B cell (primary cell): ENCODE measurements around the gene KLHL26. TPM values are rescaled to one million over a fixed set of nuclear protein-coding genes. Genes with fewer than 3 reads are reported as not detected.
A peak's percentile ranks its signal among the peaks of the same experiment; 100 is the strongest.

ENCODE experiments used
- ATAC-seq: fragments of 200-7000 bp; cut with Tn5 transposase; one replicate; pipeline ENCODE4 v1.10.0; 2021; ENCODE audit warnings: low read depth, mild to moderate bottlenecking, moderate number of reproducible peaks, moderate library complexity
- CTCF ChIA-PET: fragments of 350-600 bp; sonication (Branson Sonifier 250); formaldehyde crosslinking; loops from one replicate; lab custom pipeline; 2021; ENCODE audit warnings: antibody characterized with exemption, inconsistent platforms; lab: Charles Lee
- POLR2A ChIA-PET: fragments of 350-600 bp; sonication (Branson Sonifier 250); formaldehyde crosslinking; loops from one replicate; lab custom pipeline; 2021; ENCODE audit warnings: antibody characterized with exemption; lab: Charles Lee
- DNase-seq: peaks from one replicate; pipeline ENCODE4 v3.0.0; 2013
- H2AFZ ChIP-seq: 2 replicates; pipeline ENCODE4 v1.6.1; 2012; ENCODE audit warnings: mild to moderate bottlenecking, low read depth, low read length; ENCODE audit not compliant: insufficient read depth, poor library complexity, severe bottlenecking
- H3K27ac ChIP-seq, 2 donors: 1 replicate in 1 of 2; 2 replicates in 1 of 2; pipeline ENCODE4 v1.5.1; 2012 to 2013; ENCODE audit warnings: low read length in 2 of 2, mild to moderate bottlenecking in 2 of 2, moderate library complexity in 1 of 2
- H3K27me3 ChIP-seq, 4 experiments: fragments of 200-600 bp in 1 of 4; sonication (generic) in 1 of 4; replicated peaks in 1 of 4; 1 replicate in 2 of 4; 2 replicates in 2 of 4; pipeline versions ENCODE4 v1.6.1 to v1.7.0; 2013 to 2016; ENCODE audit warnings: low read length in 3 of 4, mild to moderate bottlenecking in 2 of 4, mixed read lengths in 1 of 4, moderate library complexity in 1 of 4; ENCODE audit not compliant: insufficient read depth in 4 of 4, control insufficient read depth in 3 of 4; ENCODE audit errors: control extremely low read depth in 1 of 4
- H3K36me3 ChIP-seq, 2 experiments: replicated peaks in 1 of 2; 1 replicate in 1 of 2; 2 replicates in 1 of 2; pipeline versions ENCODE4 v1.6.1 to v1.7.1; 2013; ENCODE audit warnings: low read length in 1 of 2; ENCODE audit not compliant: insufficient read depth in 2 of 2, control insufficient read depth in 1 of 2; ENCODE audit errors: control extremely low read depth in 1 of 2, extremely low read depth in 1 of 2
- H3K4me1 ChIP-seq, 2 donors: fragments of 200-600 bp in 1 of 2; sonication (generic) in 1 of 2; 1 replicate in 1 of 2; 2 replicates in 1 of 2; pipeline versions ENCODE4 v1.5.1 to v1.6.1; 2013 to 2017; ENCODE audit warnings: low read length in 2 of 2; ENCODE audit not compliant: control insufficient read depth in 2 of 2, insufficient read depth in 2 of 2
- H3K4me2 ChIP-seq: replicated peaks from 2 replicates; pipeline ENCODE3; 2012; ENCODE audit warnings: mild to moderate bottlenecking, low read depth, low read length; ENCODE audit not compliant: poor library complexity, severe bottlenecking
- H3K4me3 ChIP-seq, 5 experiments: fragments of 200-600 bp in 1 of 5; sonication (generic) in 1 of 5; 1 replicate in 3 of 5; 2 replicates in 2 of 5; pipeline versions ENCODE4 v1.5.1 to v1.7.0; 2011 to 2016; ENCODE audit warnings: low read length in 4 of 5, mild to moderate bottlenecking in 4 of 5, low read depth in 2 of 5, control low read depth in 1 of 5, moderate library complexity in 1 of 5; ENCODE audit not compliant: insufficient read depth in 1 of 5; ENCODE audit errors: control extremely low read depth in 1 of 5, extremely low read depth in 1 of 5
- H3K79me2 ChIP-seq: fragments of 200-600 bp; sonication (generic); one replicate; pipeline ENCODE4 v1.6.0; 2016; ENCODE audit warnings: low read length; ENCODE audit not compliant: control insufficient read depth, insufficient read depth
- H3K9ac ChIP-seq: fragments of 200-600 bp; sonication (generic); 2 replicates; pipeline ENCODE4 v1.6.1; 2017; ENCODE audit warnings: mild to moderate bottlenecking, low read length, moderate library complexity
- H3K9me3 ChIP-seq, 3 donors: one replicate each; pipeline versions ENCODE4 v1.6.1 to v1.7.1; 2013; ENCODE audit warnings: low read length in 2 of 3; ENCODE audit not compliant: control insufficient read depth in 2 of 3, insufficient read depth in 1 of 3; ENCODE audit errors: control extremely low read depth in 1 of 3
- H4K20me1 ChIP-seq: 2 replicates; pipeline ENCODE4 v1.6.0; 2012; ENCODE audit warnings: mild to moderate bottlenecking, low read length; ENCODE audit not compliant: insufficient read depth, control insufficient read depth, poor library complexity, severe bottlenecking
- H3K27ac Mint-ChIP-seq: one replicate; pipeline ENCODE4 v1.8.0; 2021; ENCODE audit warnings: mixed read lengths
- H3K27me3 Mint-ChIP-seq: one replicate; pipeline ENCODE4 v1.8.0; 2021; ENCODE audit warnings: mixed read lengths
- H3K4me1 Mint-ChIP-seq: one replicate; pipeline ENCODE4 v1.8.0; 2021; ENCODE audit warnings: mixed read lengths
- H3K4me3 Mint-ChIP-seq: one replicate; pipeline ENCODE4 v1.8.0; 2021; ENCODE audit warnings: mixed read lengths
- H3K9me3 Mint-ChIP-seq: one replicate; pipeline ENCODE4 v1.8.0; 2022; ENCODE audit warnings: mixed read lengths; ENCODE audit not compliant: insufficient read depth
- CTCF ChIP-seq: fragments of 200-600 bp; IDR thresholded peaks from one replicate; pipeline ENCODE4 v1.8.0; 2022; ENCODE audit warnings: antibody characterized with exemption, mild to moderate bottlenecking
- EZH2 ChIP-seq: IDR thresholded peaks from 2 replicates; pipeline ENCODE4 v1.6.1; 2012; ENCODE audit warnings: borderline replicate concordance, low read depth, mild to moderate bottlenecking, moderate library complexity, low read length; ENCODE audit not compliant: insufficient read depth, poor library complexity, severe bottlenecking
- WGBS: methylation state at CpG from one replicate; pipeline ENCODE4 v1.1.5; 2013; ENCODE audit warnings: missing lambda C conversion rate; ENCODE audit not compliant: insufficient coverage; 5-methylcytosine and 5-hydroxymethylcytosine counted together
- intact Hi-C: fragments of 100-400 bp; cut with micrococcal nuclease; formaldehyde crosslinking; loops from one replicate; pipeline ENCODE4 v1.10.0; 2022
- polyA plus RNA-seq: library from polyadenylated mRNA; depleted of rRNA; stranded (reverse); fragments of >200 nt; gene quantifications from 2 replicates; pipeline ENCODE4 v1.2.3, GENCODE V29; 2012
- total RNA-seq, 2 donors: library from RNA; stranded (reverse); fragments of 120-200 nt in 1 of 2; gene quantifications; 1 replicate in 1 of 2; 2 replicates in 1 of 2; pipeline versions ENCODE4 v1.2.3 to v1.2.4, GENCODE V29; 2013 to 2022

The KLHL26 gene
- total and polyA plus RNA-seq, 2 donors (not counting 1 experiment from before 2014, with no cell fraction given): 5.0 to 14.6 TPM

DNA sequence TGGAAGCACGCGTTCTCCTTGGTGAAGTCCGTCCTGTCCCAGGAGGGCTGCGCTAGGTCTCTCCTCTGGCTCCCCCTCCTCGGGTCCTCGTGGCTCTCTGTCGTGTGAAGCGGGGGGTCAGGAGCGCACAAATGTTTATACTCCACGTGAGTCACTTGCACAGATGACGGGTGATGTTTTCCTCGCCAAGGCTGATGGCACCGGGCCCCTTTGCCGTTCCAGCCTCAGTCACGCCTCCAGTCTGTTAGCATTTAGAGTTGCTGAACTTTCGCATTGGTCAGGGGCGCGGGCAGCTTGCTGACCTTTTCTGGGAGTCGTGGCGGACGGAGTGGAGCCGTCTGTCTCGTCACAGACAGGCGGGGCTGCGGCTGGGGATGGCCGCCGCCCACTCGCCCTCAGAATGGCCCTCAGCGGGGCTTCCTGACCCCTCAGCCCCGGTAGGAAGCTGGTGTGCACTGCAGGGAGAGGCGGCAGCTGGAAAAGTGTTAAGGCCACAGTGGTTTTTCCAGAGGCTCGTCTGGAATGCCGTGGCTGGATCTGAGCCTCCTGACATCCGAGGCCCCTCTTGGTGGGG is 13.7 kb downstream of the KLHL26 start:
- Mint-ChIP-seq H3K9me3 (no peaks in the 10 kb centered on the region), H3K27ac (no peak overlapping the region), H3K4me1 (peaks cover 25% of the 10 kb centered on the region), H3K27me3 (no peaks in the 10 kb centered on the region), H3K4me3 (peak overlapping the region; percentile 86)
- ChIA-PET POLR2A (no interaction called here), CTCF (no interaction called here)
- Histone ChIP-seq H3K27me3 (no peaks in the 10 kb centered on the region), H3K27ac (no peak overlapping the region), H3K4me2 (peak overlapping the region; percentile 85), H4K20me1 (peaks cover 55% of the 10 kb centered on the region), H3K79me2 (peaks cover 49% of the 10 kb centered on the region), H3K9me3 (no peaks in the 10 kb centered on the region), H3K4me1 (peaks cover 19 to 22% of the 10 kb centered on the region in 2 donors), H3K36me3 (no peaks in the 10 kb centered on the region), H3K9ac (no peak overlapping the region), H3K4me3 (no peak overlapping the region), H2AFZ (peak overlapping the region; percentile 41)
- intact Hi-C loops: no loop called here
- ATAC-seq: no peak
- DNase-seq: no peak
- TF ChIP-seq EZH2 (no peak), CTCF (no peak)
- WGBS: 93% methylated on average over 31 of the region's 34 CpGs

DNA sequence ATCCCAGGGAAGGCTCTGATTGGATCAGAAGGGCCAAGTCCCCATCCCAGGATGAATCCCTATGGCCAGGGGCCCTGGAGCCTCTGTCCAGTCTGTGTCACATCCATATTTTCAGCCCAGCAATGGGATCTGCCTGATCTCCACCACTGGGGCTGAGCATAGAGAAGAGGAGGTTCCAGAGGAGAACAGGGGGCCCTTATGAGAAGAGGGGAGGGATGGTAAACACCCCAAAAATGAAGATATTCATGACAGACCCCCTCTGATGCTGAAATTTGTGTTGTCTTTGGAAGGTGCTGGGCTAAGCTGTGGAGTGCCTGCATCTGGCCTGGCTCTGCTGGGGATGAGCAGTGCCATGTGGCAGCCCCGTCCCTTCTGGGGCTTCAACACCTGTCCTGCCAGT is 14.5 kb downstream of the KLHL26 start:
- intact Hi-C loops: no loop called here
- no peak for DNase-seq
- no peaks in the 10 kb centered on the region for H3K9me3 Mint-ChIP-seq
- H4K20me1 ChIP-seq: peaks cover 55% of the 10 kb centered on the region
- no peak overlapping the region for H3K4me2 ChIP-seq
- peaks cover 25% of the 10 kb centered on the region for H3K4me1 Mint-ChIP-seq
- H3K4me3 ChIP-seq: no peak overlapping the region
- H3K36me3 ChIP-seq: no peaks in the 10 kb centered on the region
- H3K9ac ChIP-seq: no peak overlapping the region
- H3K4me1 ChIP-seq: peaks cover 19 to 22% of the 10 kb centered on the region in 2 donors
- ChIA-PET POLR2A (no interaction called here), CTCF (no interaction called here)
- H3K4me3 Mint-ChIP-seq: no peak overlapping the region
- ATAC-seq: no peak
- peaks cover 47% of the 10 kb centered on the region for H3K79me2 ChIP-seq
- H3K27ac Mint-ChIP-seq: no peak overlapping the region
- no peak overlapping the region for H3K27ac ChIP-seq
- H3K27me3 Mint-ChIP-seq: no peaks in the 10 kb centered on the region
- H3K27me3 ChIP-seq: no peaks in the 10 kb centered on the region
- no peaks in the 10 kb centered on the region for H3K9me3 ChIP-seq
- 88% methylated on average over 1 of the region's 1 CpG for WGBS
- no peak overlapping the region for H2AFZ ChIP-seq
- TF ChIP-seq EZH2: no peak
- TF ChIP-seq CTCF: no peak
